ENCODE results near the gene PPP2R2C.

The PPP2R2C gene

GRCh38 chr4:6342530-6343293 lies 129.7 kb downstream of the PPP2R2C start:
- no peak for DNase-seq (ENCODE audit: low spot score)
- in situ Hi-C loops (cut with MboI; ENCODE audit: low sequenced_read_pairs, unreplicated experiment) = no loop called here
- TF ChIP-seq CTCF (IDR thresholded peaks at IDR 0.05; ENCODE audit: borderline replicate concordance, control extremely low read depth, extremely low read depth, insufficient read depth, missing control alignments) = no peak

GRCh38 chr4:6341696-6342095 lies 130.7 kb downstream of the PPP2R2C start:
- DNase-seq (ENCODE audit: low spot score) = no peak
- TF ChIP-seq CTCF (IDR thresholded peaks at IDR 0.05; ENCODE audit: borderline replicate concordance, control extremely low read depth, extremely low read depth, insufficient read depth, missing control alignments) = no peak
- in situ Hi-C loops (cut with MboI; ENCODE audit: low sequenced_read_pairs, unreplicated experiment) = no loop called here

- no peak for TF ChIP-seq CTCF (IDR thresholded peaks at IDR 0.05; ENCODE audit: borderline replicate concordance, control extremely low read depth, extremely low read depth, insufficient read depth, missing control alignments)
- no peak for DNase-seq (ENCODE audit: low spot score)
- in situ Hi-C loops (cut with MboI; ENCODE audit: low sequenced_read_pairs, unreplicated experiment) = no loop called here
Observed at GRCh38 chr4:6340446-6341015, 131.9 kb downstream of the PPP2R2C start.

GRCh38 chr4:6339818-6340445 lies 132.5 kb downstream of the PPP2R2C start:
- DNase-seq (ENCODE audit: low spot score) = no peak
- no peak for TF ChIP-seq CTCF (IDR thresholded peaks at IDR 0.05; ENCODE audit: borderline replicate concordance, control extremely low read depth, extremely low read depth, insufficient read depth, missing control alignments)
- in situ Hi-C loops (cut with MboI; ENCODE audit: low sequenced_read_pairs, unreplicated experiment) = no loop called here

- in situ Hi-C loops (cut with MboI; ENCODE audit: low sequenced_read_pairs, unreplicated experiment) = no loop called here
- TF ChIP-seq CTCF (IDR thresholded peaks at IDR 0.05; ENCODE audit: borderline replicate concordance, control extremely low read depth, extremely low read depth, insufficient read depth, missing control alignments) = no peak
- DNase-seq (ENCODE audit: low spot score) = no peak
Observed at GRCh38 chr4:6338951-6339817, 133.2 kb downstream of the PPP2R2C start.
